ENCODE measurements around the gene ADGRA1.

ADGRA1 gene

GRCh38 chr10:133151543-133151972 is 63.8 kb downstream of the ADGRA1 start:
- ATAC-seq (ENCODE audit: insufficient read depth, low read depth) (no peak), DNase-seq (no peak)
- no peaks in the 10 kb centered on the region for H3K36me3 ChIP-seq (ENCODE audit: insufficient read depth, low read length)
- H3K4me1 ChIP-seq (ENCODE audit: insufficient read depth, low read length): no peaks in the 10 kb centered on the region
- no peak overlapping the region for H3K4me3 ChIP-seq (ENCODE audit: low read depth in 1 of 2, low read length in 2 of 2)
- H3K79me2 ChIP-seq (ENCODE audit: insufficient read depth, low read length): no peaks in the 10 kb centered on the region
- no peak overlapping the region for H3K27ac ChIP-seq (ENCODE audit: low read length)
- no peaks in the 10 kb centered on the region; the same call in 1 of the 2 replicates for H4K20me1 ChIP-seq (ENCODE audit: insufficient read depth, low read length)
- peaks cover 4% of the 10 kb centered on the region for H3K27me3 ChIP-seq (ENCODE audit: insufficient read depth, low read length, poor library complexity)
- no peak overlapping the region for H3K9ac ChIP-seq (ENCODE audit: low read depth, low read length)
- TF ChIP-seq EZH2 (IDR thresholded peaks at IDR 0.05; ENCODE audit: borderline replicate concordance, low read depth, low read length, severe bottlenecking): no peak
- TF ChIP-seq CTCF (IDR thresholded peaks at IDR 0.05; ENCODE audit: borderline replicate concordance, extremely low read depth, low read length, poor library complexity, severe bottlenecking): no peak
- H2AFZ ChIP-seq (ENCODE audit: low read depth, low read length): no peak overlapping the region
- H3K4me2 ChIP-seq (ENCODE audit: insufficient read depth, low read length): no peak overlapping the region
- H3K9me3 ChIP-seq (ENCODE audit: insufficient read depth, low read length, severe bottlenecking): no peaks in the 10 kb centered on the region

DNA sequence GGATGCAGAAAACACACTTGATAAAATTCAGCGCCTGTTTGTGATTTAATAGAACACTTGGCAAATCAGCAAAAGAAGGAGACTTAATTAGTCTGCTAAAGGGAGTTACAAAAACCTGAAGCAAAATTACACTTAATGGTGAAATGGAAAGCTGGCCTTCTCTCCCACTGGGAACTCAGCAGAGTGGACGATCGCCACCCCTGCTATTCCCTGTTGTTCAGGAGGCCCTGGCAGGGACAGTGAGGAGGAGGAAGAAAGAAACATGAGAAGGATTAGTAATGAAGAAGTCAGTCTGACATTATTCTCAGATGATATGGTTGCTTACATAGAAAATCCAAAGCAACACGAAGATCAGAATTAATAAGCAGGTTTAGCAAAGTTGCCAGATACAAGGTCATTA is 66.7 kb downstream of the ADGRA1 start:
- DNase-seq (no peak), ATAC-seq (ENCODE audit: insufficient read depth, low read depth) (no peak)
- Histone ChIP-seq H3K36me3 (ENCODE audit: insufficient read depth, low read length) (no peaks in the 10 kb centered on the region), H3K9ac (ENCODE audit: low read depth, low read length) (no peak overlapping the region), H3K79me2 (ENCODE audit: insufficient read depth, low read length) (no peaks in the 10 kb centered on the region), H3K4me2 (ENCODE audit: insufficient read depth, low read length) (no peak overlapping the region), H4K20me1 (ENCODE audit: insufficient read depth, low read length) (no peaks in the 10 kb centered on the region; the same call in 1 of the 2 replicates), H3K27ac (ENCODE audit: low read length) (no peak overlapping the region), H2AFZ (ENCODE audit: low read depth, low read length) (no peak overlapping the region), H3K9me3 (ENCODE audit: insufficient read depth, low read length, severe bottlenecking) (no peaks in the 10 kb centered on the region), H3K4me3 (ENCODE audit: low read depth in 1 of 2, low read length in 2 of 2) (no peak overlapping the region), H3K4me1 (ENCODE audit: insufficient read depth, low read length) (no peaks in the 10 kb centered on the region), H3K27me3 (ENCODE audit: insufficient read depth, low read length, poor library complexity) (no peaks in the 10 kb centered on the region)
- no peak for TF ChIP-seq CTCF (IDR thresholded peaks at IDR 0.05; ENCODE audit: borderline replicate concordance, extremely low read depth, low read length, poor library complexity, severe bottlenecking)

GRCh38 chr10:133154996-133155778 is 67.5 kb downstream of the ADGRA1 start:
- Histone ChIP-seq H3K79me2 (ENCODE audit: insufficient read depth, low read length) (no peaks in the 10 kb centered on the region), H3K36me3 (ENCODE audit: insufficient read depth, low read length) (no peaks in the 10 kb centered on the region), H4K20me1 (ENCODE audit: insufficient read depth, low read length) (no peaks in the 10 kb centered on the region; the same call in 1 of the 2 replicates), H3K27ac (ENCODE audit: low read length) (no peak overlapping the region), H3K4me1 (ENCODE audit: insufficient read depth, low read length) (no peaks in the 10 kb centered on the region), H2AFZ (ENCODE audit: low read depth, low read length) (no peak overlapping the region), H3K27me3 (ENCODE audit: insufficient read depth, low read length, poor library complexity) (no peaks in the 10 kb centered on the region), H3K9ac (ENCODE audit: low read depth, low read length) (no peak overlapping the region), H3K4me3 (ENCODE audit: low read depth in 1 of 2, low read length in 2 of 2) (no peak overlapping the region), H3K9me3 (ENCODE audit: insufficient read depth, low read length, severe bottlenecking) (no peaks in the 10 kb centered on the region), H3K4me2 (ENCODE audit: insufficient read depth, low read length) (no peak overlapping the region)
- no peak for ATAC-seq (ENCODE audit: insufficient read depth, low read depth)
- TF ChIP-seq EZH2 (IDR thresholded peaks at IDR 0.05; ENCODE audit: borderline replicate concordance, low read depth, low read length, severe bottlenecking): no peak
- no peak for TF ChIP-seq CTCF (IDR thresholded peaks at IDR 0.05; ENCODE audit: borderline replicate concordance, extremely low read depth, low read length, poor library complexity, severe bottlenecking)
- DNase-seq: no peak

Measured in DND-41 (cell line).